ENCODE results near the gene HTT.

Gene HTT

GRCh38 chr4:3217266-3217665 lies 142.8 kb downstream of the HTT start:
- Histone ChIP-seq H3K4me1 (ENCODE audit: insufficient read depth, low read length, poor library complexity, severe bottlenecking) (peaks cover 9% of the 10 kb centered on the region), H3K4me2 (ENCODE audit: low read depth, low read length, poor library complexity, severe bottlenecking) (no peak overlapping the region), H3K9me3 (ENCODE audit: insufficient read depth, low read depth, low read length) (no peaks in the 10 kb centered on the region), H3K27me3 (ENCODE audit: insufficient read depth, low read length, poor library complexity, severe bottlenecking) (no peaks in the 10 kb centered on the region), H3K4me3 (ENCODE audit: low read length, poor library complexity, severe bottlenecking) (no peak overlapping the region), H4K20me1 (ENCODE audit: insufficient read depth, low read length, poor library complexity, severe bottlenecking) (no peaks in the 10 kb centered on the region), H3K9me2 (replicated peaks; ENCODE audit: low read depth, low read length) (no peaks in the 10 kb centered on the region), H3K9ac (ENCODE audit: low read depth, low read length, poor library complexity, severe bottlenecking) (no peak overlapping the region), H3K36me3 (ENCODE audit: insufficient read depth, low read length) (peaks cover 73% of the 10 kb centered on the region; the same call in 1 of the 2 replicates), H3K79me2 (ENCODE audit: insufficient read depth, low read length) (no peaks in the 10 kb centered on the region), H3F3A (ENCODE audit: low read depth) (no peaks in the 10 kb centered on the region), H2AFZ (ENCODE audit: low read length) (no peak overlapping the region)
- no peak for TF ChIP-seq CTCF (conservative IDR thresholded peaks at IDR 0.05; ENCODE audit: low read length)
- no peak for TF ChIP-seq EZH2phosphoT487 (IDR thresholded peaks at IDR 0.05; ENCODE audit: borderline replicate concordance)

DNA sequence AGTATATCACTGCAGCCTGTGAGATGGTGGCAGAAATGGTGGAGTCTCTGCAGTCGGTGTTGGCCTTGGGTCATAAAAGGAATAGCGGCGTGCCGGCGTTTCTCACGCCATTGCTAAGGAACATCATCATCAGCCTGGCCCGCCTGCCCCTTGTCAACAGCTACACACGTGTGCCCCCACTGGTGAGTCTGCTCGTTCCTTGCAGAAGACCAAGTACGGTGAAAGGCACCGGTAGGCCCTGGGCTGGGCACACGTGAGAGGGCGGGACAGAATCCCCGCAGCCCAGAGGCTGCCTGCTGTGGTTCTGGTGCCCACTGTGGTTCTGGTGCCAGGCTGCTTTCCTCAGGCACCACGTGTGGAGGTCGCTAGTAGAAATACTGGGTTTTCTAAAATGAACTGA lies 143.3 kb downstream of the HTT start:
- H3K36me3 ChIP-seq (ENCODE audit: insufficient read depth, low read length), result peaks cover 73% of the 10 kb centered on the region; the same call in 1 of the 2 replicates

GRCh38 chr4:3218824-3219760 lies 144.6 kb downstream of the HTT start:
- H2AFZ ChIP-seq (ENCODE audit: low read length), result no peak overlapping the region
- no peak overlapping the region for H3K4me2 ChIP-seq (ENCODE audit: low read depth, low read length, poor library complexity, severe bottlenecking)
- peak overlapping the region; percentile 31 for H3K9ac ChIP-seq (ENCODE audit: low read depth, low read length, poor library complexity, severe bottlenecking)
- H3K4me3 ChIP-seq (ENCODE audit: low read length, poor library complexity, severe bottlenecking), result no peak overlapping the region
- peaks cover 70% of the 10 kb centered on the region; the same call in 1 of the 2 replicates for H3K36me3 ChIP-seq (ENCODE audit: insufficient read depth, low read length)
- no peaks in the 10 kb centered on the region for H3K9me3 ChIP-seq (ENCODE audit: insufficient read depth, low read depth, low read length)
- no peaks in the 10 kb centered on the region for H3K27me3 ChIP-seq (ENCODE audit: insufficient read depth, low read length, poor library complexity, severe bottlenecking)
- H3K79me2 ChIP-seq (ENCODE audit: insufficient read depth, low read length), result no peaks in the 10 kb centered on the region
- H3K4me1 ChIP-seq (ENCODE audit: insufficient read depth, low read length, poor library complexity, severe bottlenecking), result peaks cover 9% of the 10 kb centered on the region
- no peak for TF ChIP-seq CTCF (conservative IDR thresholded peaks at IDR 0.05; ENCODE audit: low read length)
- TF ChIP-seq EZH2phosphoT487 (IDR thresholded peaks at IDR 0.05; ENCODE audit: borderline replicate concordance), result no peak
- H3F3A ChIP-seq (ENCODE audit: low read depth), result no peaks in the 10 kb centered on the region
- no peaks in the 10 kb centered on the region for H3K9me2 ChIP-seq (replicated peaks; ENCODE audit: low read depth, low read length)
- no peaks in the 10 kb centered on the region for H4K20me1 ChIP-seq (ENCODE audit: insufficient read depth, low read length, poor library complexity, severe bottlenecking)

More for the DNA sequence above, 143.3 kb downstream of the HTT start:
- H4K20me1 ChIP-seq (ENCODE audit: insufficient read depth, low read length, poor library complexity, severe bottlenecking), result no peaks in the 10 kb centered on the region
- peaks cover 9% of the 10 kb centered on the region for H3K4me1 ChIP-seq (ENCODE audit: insufficient read depth, low read length, poor library complexity, severe bottlenecking)
- TF ChIP-seq EZH2phosphoT487 (IDR thresholded peaks at IDR 0.05; ENCODE audit: borderline replicate concordance), result no peak
- no peak for TF ChIP-seq CTCF (conservative IDR thresholded peaks at IDR 0.05; ENCODE audit: low read length)
- no peak overlapping the region for H3K9ac ChIP-seq (ENCODE audit: low read depth, low read length, poor library complexity, severe bottlenecking)
- no peaks in the 10 kb centered on the region for H3K9me2 ChIP-seq (replicated peaks; ENCODE audit: low read depth, low read length)
- H2AFZ ChIP-seq (ENCODE audit: low read length), result no peak overlapping the region
- no peaks in the 10 kb centered on the region for H3F3A ChIP-seq (ENCODE audit: low read depth)
- H3K9me3 ChIP-seq (ENCODE audit: insufficient read depth, low read depth, low read length), result no peaks in the 10 kb centered on the region
- H3K4me3 ChIP-seq (ENCODE audit: low read length, poor library complexity, severe bottlenecking), result no peak overlapping the region
- no peak overlapping the region for H3K4me2 ChIP-seq (ENCODE audit: low read depth, low read length, poor library complexity, severe bottlenecking)
- no peaks in the 10 kb centered on the region for H3K27me3 ChIP-seq (ENCODE audit: insufficient read depth, low read length, poor library complexity, severe bottlenecking)
- H3K79me2 ChIP-seq (ENCODE audit: insufficient read depth, low read length), result no peaks in the 10 kb centered on the region

Data from Loucy (cell line).